AG09319 (cell line): ENCODE data around the gene MAGED1.

ENCODE experiments used
- DNase-seq: peaks from one replicate; pipeline ENCODE4 v3.0.0-alpha.2; 2010; ENCODE audit warnings: low read depth; ENCODE audit errors: extremely low read depth
- CTCF ChIP-seq: IDR thresholded peaks from 2 replicates; pipeline ENCODE4 v1.5.1; 2011; ENCODE audit warnings: low read depth, mild to moderate bottlenecking, inconsistent platforms, low read length, moderate library complexity

Gene MAGED1

GRCh38 chrX:51892921-51893745 lies at the start of gene MAGED1:
MAGED1 (plus strand) TSS chrX:51893623; CDS start chrX:51894305, 682 bp downstream.
- no peak for TF ChIP-seq CTCF
- peak; percentile 89 for DNase-seq

- no peak for DNase-seq
- TF ChIP-seq CTCF: no peak
Measured at GRCh38 chrX:51847463-51847862, 46.0 kb upstream of the MAGED1 start.

GRCh38 chrX:51851507-51852085 lies 41.8 kb upstream of the MAGED1 start:
- TF ChIP-seq CTCF: no peak
- DNase-seq: no peak

- TF ChIP-seq CTCF: no peak
- DNase-seq: no peak
Measured at GRCh38 chrX:51852096-51852495, 41.3 kb upstream of the MAGED1 start.

- no peak for TF ChIP-seq CTCF
- no peak for DNase-seq
Measured at GRCh38 chrX:51852621-51853020, 40.8 kb upstream of the MAGED1 start.

- DNase-seq: no peak
- TF ChIP-seq CTCF: no peak
Measured at GRCh38 chrX:51853251-51853650, 40.2 kb upstream of the MAGED1 start.

GRCh38 chrX:51855698-51856097 lies 37.7 kb upstream of the MAGED1 start:
- no peak for TF ChIP-seq CTCF

More at GRCh38 chrX:51855698-51856097, 37.7 kb upstream of the MAGED1 start:
- DNase-seq: no peak
